ENCODE results near the gene NAV2.

NAV2 gene

GRCh38 chr11:19800714-19801519, 88.3 kb downstream of the NAV2 start:
- Histone ChIP-seq H3K4me2 (ENCODE audit: low read depth, low read length) (no peak overlapping the region), H3K9ac (ENCODE audit: low read length) (no peak overlapping the region), H3K36me3 (replicated peaks; ENCODE audit: insufficient read depth, low read length) (no peaks in the 10 kb centered on the region), H3K4me3 (ENCODE audit: low read length) (no peak overlapping the region), H3K4me1 (ENCODE audit: low read length) (no peaks in the 10 kb centered on the region), H3K79me2 (ENCODE audit: low read length) (no peaks in the 10 kb centered on the region), H3K27ac (ENCODE audit: low read length) (no peak overlapping the region), H3K9me3 (replicated peaks; ENCODE audit: insufficient read depth, low read length) (no peaks in the 10 kb centered on the region), H3K27me3 (replicated peaks; ENCODE audit: insufficient read depth, low read length) (no peaks in the 10 kb centered on the region), H2AFZ (ENCODE audit: low read length) (no peak overlapping the region), H4K20me1 (ENCODE audit: insufficient read depth, low read length) (no peaks in the 10 kb centered on the region), H3K9me2 (replicated peaks; ENCODE audit: insufficient read depth, low read length) (no peaks in the 10 kb centered on the region), H3F3A (ENCODE audit: insufficient read depth, low read length) (no peaks in the 10 kb centered on the region)
- TF ChIP-seq CTCF (IDR thresholded peaks at IDR 0.05; ENCODE audit: low read length) (no peak), EZH2phosphoT487 (IDR thresholded peaks at IDR 0.05; ENCODE audit: low read length) (no peak), EZH2 (optimal IDR thresholded peaks at IDR 0.05; ENCODE audit: low read depth, low read length) (no peak)
- DNase-seq: no peak

- Histone ChIP-seq H3K9me3 (replicated peaks; ENCODE audit: insufficient read depth, low read length) (no peaks in the 10 kb centered on the region), H3K4me1 (ENCODE audit: low read length) (no peaks in the 10 kb centered on the region), H3K4me2 (ENCODE audit: low read depth, low read length) (no peak overlapping the region), H2AFZ (ENCODE audit: low read length) (no peak overlapping the region), H3K27ac (ENCODE audit: low read length) (no peak overlapping the region), H3K4me3 (ENCODE audit: low read length) (no peak overlapping the region), H3K27me3 (replicated peaks; ENCODE audit: insufficient read depth, low read length) (no peaks in the 10 kb centered on the region), H3K79me2 (ENCODE audit: low read length) (no peaks in the 10 kb centered on the region), H3F3A (ENCODE audit: insufficient read depth, low read length) (no peaks in the 10 kb centered on the region), H4K20me1 (ENCODE audit: insufficient read depth, low read length) (no peaks in the 10 kb centered on the region), H3K9ac (ENCODE audit: low read length) (no peak overlapping the region), H3K36me3 (replicated peaks; ENCODE audit: insufficient read depth, low read length) (no peaks in the 10 kb centered on the region), H3K9me2 (replicated peaks; ENCODE audit: insufficient read depth, low read length) (no peaks in the 10 kb centered on the region)
- TF ChIP-seq EZH2 (optimal IDR thresholded peaks at IDR 0.05; ENCODE audit: low read depth, low read length): no peak
- TF ChIP-seq EZH2phosphoT487 (IDR thresholded peaks at IDR 0.05; ENCODE audit: low read length): no peak
- no peak for TF ChIP-seq CTCF (IDR thresholded peaks at IDR 0.05; ENCODE audit: low read length)
- no peak for DNase-seq
These were observed 90.2 kb downstream of the NAV2 start for GRCh38 chr11:19802773-19803293.

GRCh38 chr11:19803506-19803998, 90.9 kb downstream of the NAV2 start:
- no peaks in the 10 kb centered on the region for H3K4me1 ChIP-seq (ENCODE audit: low read length)
- H3K9ac ChIP-seq (ENCODE audit: low read length): no peak overlapping the region
- no peak overlapping the region for H2AFZ ChIP-seq (ENCODE audit: low read length)
- H3K27ac ChIP-seq (ENCODE audit: low read length): no peak overlapping the region
- no peaks in the 10 kb centered on the region for H3K9me3 ChIP-seq (replicated peaks; ENCODE audit: insufficient read depth, low read length)
- H3F3A ChIP-seq (ENCODE audit: insufficient read depth, low read length): no peaks in the 10 kb centered on the region
- DNase-seq: no peak
- H3K36me3 ChIP-seq (replicated peaks; ENCODE audit: insufficient read depth, low read length): no peaks in the 10 kb centered on the region
- no peak overlapping the region for H3K4me3 ChIP-seq (ENCODE audit: low read length)
- no peak overlapping the region for H3K4me2 ChIP-seq (ENCODE audit: low read depth, low read length)
- H4K20me1 ChIP-seq (ENCODE audit: insufficient read depth, low read length): no peaks in the 10 kb centered on the region
- H3K9me2 ChIP-seq (replicated peaks; ENCODE audit: insufficient read depth, low read length): no peaks in the 10 kb centered on the region
- no peaks in the 10 kb centered on the region for H3K79me2 ChIP-seq (ENCODE audit: low read length)
- no peaks in the 10 kb centered on the region for H3K27me3 ChIP-seq (replicated peaks; ENCODE audit: insufficient read depth, low read length)
- no peak for TF ChIP-seq CTCF (IDR thresholded peaks at IDR 0.05; ENCODE audit: low read length)
- TF ChIP-seq EZH2 (optimal IDR thresholded peaks at IDR 0.05; ENCODE audit: low read depth, low read length): no peak
- TF ChIP-seq EZH2phosphoT487 (IDR thresholded peaks at IDR 0.05; ENCODE audit: low read length): no peak
